GM18519 (cell line): ENCODE results near the gene NUB1.

Experiments
- ATAC-seq: cut with Tn5 transposase; IDR thresholded peaks from one replicate; pipeline ENCODE4 v1.9.1; 2021; ENCODE audit warnings: mild to moderate bottlenecking, moderate library complexity; ENCODE audit not compliant: unreplicated experiment, low FRiP score

NUB1 gene

DNA sequence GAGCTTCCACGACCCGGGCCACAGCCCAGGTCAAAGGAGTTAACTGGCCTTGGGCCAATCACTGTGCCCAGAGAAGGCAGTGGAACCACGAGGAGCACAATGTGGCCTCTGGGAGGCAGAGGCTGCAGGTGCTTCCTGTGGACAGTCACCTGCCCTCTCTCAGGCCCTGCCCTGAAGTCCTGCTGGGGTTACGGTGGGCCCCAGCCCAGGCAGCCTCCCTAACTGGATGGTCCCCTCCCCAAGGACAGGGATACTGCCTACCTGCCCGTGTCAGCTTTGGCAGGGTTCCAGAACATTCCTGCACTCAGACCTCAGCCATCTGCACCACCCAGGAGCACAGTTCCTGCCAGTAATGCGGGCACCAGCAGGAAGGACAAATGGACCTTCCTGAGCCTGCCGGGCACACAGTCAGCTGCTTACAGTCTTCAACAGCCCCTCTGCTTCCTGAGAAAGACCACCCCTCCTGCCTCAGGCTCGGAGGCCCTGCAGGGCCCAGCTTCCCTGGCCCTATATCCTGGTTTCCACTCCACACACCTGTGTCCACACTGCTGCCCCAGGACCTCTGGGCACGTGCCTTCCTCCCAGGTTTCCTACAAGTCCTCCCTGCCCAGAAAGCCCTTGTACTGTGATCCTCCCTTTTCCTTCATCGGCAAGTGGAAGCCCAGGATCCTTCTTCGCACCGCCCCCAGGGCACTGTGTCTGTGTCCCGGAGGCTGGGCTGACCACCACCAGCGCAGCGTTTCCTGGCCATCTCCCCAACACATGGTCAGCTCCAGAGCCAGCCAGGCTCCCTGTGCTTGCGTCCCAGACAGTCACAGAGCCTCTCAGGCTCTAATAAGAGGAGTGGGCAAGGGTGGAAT is 44.9 kb downstream of the NUB1 start:
- no peak for ATAC-seq

GRCh38 chr7:151387161-151388006 is 45.8 kb downstream of the NUB1 start:
- no peak for ATAC-seq

DNA sequence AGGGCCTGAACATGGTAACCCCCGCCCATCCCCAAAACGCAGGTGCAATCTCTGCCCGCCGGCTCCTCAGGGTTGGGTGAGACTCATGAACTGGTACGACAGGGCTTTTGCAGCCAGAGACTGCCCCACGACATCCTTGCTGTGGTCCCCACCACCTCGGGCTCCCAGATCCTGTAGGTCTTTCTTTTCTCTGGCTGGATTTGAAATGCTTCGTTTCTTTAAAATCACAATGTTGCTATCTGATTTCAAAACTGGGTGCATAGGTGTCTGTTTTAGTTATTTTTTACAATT is 46.3 kb downstream of the NUB1 start:
- ATAC-seq, result no peak

GRCh38 chr7:151388430-151388829 is 46.8 kb downstream of the NUB1 start:
- ATAC-seq, result no peak

- no peak for ATAC-seq
Observed at GRCh38 chr7:151389096-151389767, 47.6 kb downstream of the NUB1 start.

GRCh38 chr7:151389768-151390597 is 48.4 kb downstream of the NUB1 start:
- no peak for ATAC-seq

- ATAC-seq, result no peak
Observed at GRCh38 chr7:151390598-151391357, 49.2 kb downstream of the NUB1 start.

- no peak for ATAC-seq
Observed at GRCh38 chr7:151391358-151391730, 49.7 kb downstream of the NUB1 start.

DNA sequence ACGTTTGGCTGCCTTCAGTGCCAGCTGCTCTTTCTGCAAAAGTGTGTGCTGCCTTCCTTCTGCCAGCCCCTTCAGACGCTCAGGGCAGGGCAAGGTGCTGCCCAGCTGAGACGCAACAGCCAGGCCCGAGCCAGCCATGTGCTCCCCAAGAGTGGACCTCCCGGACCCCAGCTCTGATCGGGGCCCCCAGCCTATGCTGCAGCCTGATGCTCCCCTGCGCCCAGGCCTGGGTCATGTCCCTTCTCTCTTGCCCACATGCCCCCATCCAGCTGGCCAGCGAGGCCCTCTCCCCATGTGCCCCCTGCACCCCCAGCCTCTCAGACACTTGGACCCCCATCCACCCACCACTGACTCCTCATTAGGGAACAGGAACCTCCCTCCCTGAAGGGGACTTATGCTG is 50.4 kb downstream of the NUB1 start:
- ATAC-seq, result no peak

DNA sequence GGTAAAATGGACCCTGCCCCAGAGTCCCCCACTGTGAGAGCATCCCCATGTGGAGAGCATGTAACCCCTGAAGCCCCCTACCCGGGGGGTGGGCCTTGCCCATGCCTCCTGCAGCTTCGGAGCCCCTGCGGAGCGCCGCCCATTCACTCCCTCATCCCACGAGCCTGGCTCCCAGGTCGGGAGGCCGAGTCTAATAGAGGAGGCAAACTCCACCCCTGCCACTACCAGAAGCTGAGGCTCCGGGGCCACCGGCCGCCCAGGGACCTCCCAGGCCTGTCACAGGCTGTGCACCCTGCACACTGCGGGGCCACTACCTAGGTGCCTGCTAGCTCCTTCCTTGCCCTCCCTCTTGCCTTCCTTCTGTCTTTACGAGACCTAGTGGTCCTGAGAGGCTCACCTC is 50.8 kb downstream of the NUB1 start:
- no peak for ATAC-seq

GRCh38 chr7:151393031-151393977 is 51.7 kb downstream of the NUB1 start:
- ATAC-seq, result no peak

GRCh38 chr7:151394076-151395035 is 52.7 kb downstream of the NUB1 start:
- no peak for ATAC-seq

DNA sequence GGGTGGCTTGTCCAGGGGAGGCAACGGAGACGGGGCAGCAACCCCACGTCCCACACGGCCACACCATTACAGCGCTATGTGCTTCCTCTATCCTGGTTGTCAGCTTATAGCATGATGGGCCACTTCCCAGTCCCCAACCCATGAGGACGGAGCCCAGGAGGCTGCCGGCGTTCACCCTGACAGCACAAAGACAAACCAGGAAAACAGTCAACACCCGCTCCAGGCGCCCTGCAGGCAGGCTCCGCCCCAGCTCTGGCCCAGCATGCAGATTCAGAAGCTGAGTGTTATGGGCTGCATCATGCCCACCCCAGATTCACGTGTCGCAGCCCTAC is 53.4 kb downstream of the NUB1 start:
- no peak for ATAC-seq

GRCh38 chr7:151396328-151396970 is 54.8 kb downstream of the NUB1 start:
- no peak for ATAC-seq

GRCh38 chr7:151397026-151397425 is 55.4 kb downstream of the NUB1 start:
- no peak for ATAC-seq

GRCh38 chr7:151398446-151399304 is 57.1 kb downstream of the NUB1 start:
- no peak for ATAC-seq

DNA sequence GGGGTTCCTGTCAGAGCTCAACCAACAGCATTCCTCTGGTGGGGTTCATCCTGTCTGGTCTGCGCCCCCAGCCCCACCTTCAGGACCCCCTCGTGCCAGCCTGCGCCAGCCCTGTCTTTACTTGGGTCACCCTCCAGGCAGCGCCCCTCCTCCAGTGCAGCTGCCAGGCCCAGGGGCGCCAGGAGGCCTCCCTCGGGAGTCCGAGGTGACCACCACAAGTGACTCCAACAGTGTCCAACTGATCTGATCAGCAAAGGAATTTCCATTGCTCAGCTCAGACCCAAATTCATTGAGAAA is 57.6 kb downstream of the NUB1 start:
- ATAC-seq, result no peak
